ENCODE results near the gene GAGE10.
A peak's percentile ranks its signal among the peaks of the same experiment; 100 is the strongest.

Gene GAGE10, protein sequence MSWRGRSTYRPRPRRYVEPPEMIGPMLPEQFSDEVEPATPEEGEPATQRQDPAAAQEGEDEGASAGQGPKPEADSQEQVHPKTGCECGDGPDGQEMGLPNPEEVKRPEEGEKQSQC

GRCh38 chrX:49303346-49303745, at the start of gene GAGE10:
TSS of gene GAGE10 (plus strand) at chrX:49303646. CDS start at chrX:49304860, 1,214 bp downstream.
- Histone ChIP-seq H3K4me3 (no peak within 1 kb of the TSS), H3K27ac (no peak within 1 kb of the TSS)

DNA sequence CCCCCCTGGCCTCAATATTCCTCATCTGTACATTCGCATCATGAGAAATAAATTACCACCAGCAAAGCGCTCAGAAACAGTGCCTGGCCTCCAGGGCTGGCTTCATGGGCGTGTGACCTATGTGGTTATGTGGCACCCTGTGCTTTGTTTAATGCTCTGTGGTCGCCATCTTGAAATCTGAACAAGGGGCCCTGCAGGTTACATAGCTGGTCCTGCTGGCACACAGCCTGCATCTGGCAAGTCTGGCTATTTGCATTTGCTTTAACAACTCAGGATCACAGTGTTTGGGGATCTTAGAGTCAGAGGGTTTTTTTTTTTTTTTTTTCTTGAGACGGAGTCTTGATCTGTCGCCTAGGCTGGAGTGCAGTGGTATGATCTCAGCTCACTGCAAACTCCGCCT, 48.8 kb upstream of the GAGE10 start:
- H3K27ac ChIP-seq, result no peak overlapping the region
- no peak overlapping the region for H3K4me3 ChIP-seq

GRCh38 chrX:49256268-49256995, 47.0 kb upstream of the GAGE10 start:
- no peak overlapping the region for H3K27ac ChIP-seq
- H3K4me3 ChIP-seq, result no peak overlapping the region

DNA sequence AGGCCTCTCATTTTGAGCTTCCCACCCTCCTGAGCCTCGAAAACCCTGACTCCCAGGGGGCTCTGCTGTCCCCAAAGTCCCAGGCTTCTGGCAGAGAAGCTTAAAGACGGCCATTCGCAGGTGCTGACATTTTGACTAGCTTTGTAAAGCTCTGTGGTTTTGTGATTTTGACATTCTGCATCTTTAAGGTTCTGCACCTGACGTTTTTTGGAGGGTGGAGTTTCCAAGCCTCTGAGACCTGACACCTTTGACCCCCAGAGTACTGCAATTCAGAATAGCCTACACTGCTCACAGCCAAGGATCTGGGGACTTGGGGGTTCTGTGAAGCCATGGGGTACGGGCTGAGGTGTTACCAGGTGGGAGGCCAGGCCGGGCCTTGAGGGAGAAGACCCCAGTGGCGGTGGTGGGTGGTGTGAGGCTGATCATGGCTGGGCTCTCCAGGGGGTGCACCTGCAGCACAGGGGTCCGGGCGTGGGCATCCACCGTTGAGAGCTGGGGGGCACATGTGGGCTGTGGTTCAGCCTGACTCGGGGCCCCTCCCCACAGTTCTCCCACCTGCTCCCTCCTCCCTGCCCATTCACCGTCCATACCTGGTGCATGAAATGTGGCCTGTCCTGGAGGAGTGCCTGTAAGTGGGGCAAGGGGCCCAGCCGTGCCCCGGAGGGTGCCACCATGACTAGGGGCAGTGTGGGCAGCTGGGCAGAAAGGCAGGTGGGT, 46.2 kb upstream of the GAGE10 start:
- Histone ChIP-seq H3K27ac (peak overlapping the region in 3 of 21 experiments; percentile 10 to 54 (median 19)), H3K4me3 (no peak overlapping the region)

GRCh38 chrX:49257846-49258748, 45.3 kb upstream of the GAGE10 start:
- Histone ChIP-seq H3K4me3 (no peak overlapping the region), H3K27ac (peak overlapping the region in 5 of 21 experiments; percentile 10 to 54 (median 21))

DNA sequence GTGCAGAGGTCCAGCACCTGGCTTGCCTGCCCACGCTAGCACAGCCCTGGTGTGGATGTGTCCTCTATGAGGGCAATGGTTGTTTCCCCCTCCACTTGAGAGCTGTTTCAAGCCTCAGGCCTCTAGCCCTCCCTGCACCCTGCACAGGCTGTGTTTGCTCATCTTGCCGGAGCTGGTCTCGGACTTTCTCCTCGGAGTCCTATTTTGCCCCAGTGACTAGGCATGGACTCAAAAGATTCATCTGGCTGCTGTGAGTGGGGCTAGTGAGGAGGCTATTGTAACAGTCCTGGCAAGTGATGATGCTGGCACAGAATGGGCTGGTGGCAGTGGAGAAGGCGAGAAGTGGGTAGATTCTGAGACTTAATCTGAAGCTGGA, 44.7 kb upstream of the GAGE10 start:
- Histone ChIP-seq H3K27ac (peak overlapping the region in 4 of 21 experiments; percentile 6 to 42 (median 21)), H3K4me3 (no peak overlapping the region)

DNA sequence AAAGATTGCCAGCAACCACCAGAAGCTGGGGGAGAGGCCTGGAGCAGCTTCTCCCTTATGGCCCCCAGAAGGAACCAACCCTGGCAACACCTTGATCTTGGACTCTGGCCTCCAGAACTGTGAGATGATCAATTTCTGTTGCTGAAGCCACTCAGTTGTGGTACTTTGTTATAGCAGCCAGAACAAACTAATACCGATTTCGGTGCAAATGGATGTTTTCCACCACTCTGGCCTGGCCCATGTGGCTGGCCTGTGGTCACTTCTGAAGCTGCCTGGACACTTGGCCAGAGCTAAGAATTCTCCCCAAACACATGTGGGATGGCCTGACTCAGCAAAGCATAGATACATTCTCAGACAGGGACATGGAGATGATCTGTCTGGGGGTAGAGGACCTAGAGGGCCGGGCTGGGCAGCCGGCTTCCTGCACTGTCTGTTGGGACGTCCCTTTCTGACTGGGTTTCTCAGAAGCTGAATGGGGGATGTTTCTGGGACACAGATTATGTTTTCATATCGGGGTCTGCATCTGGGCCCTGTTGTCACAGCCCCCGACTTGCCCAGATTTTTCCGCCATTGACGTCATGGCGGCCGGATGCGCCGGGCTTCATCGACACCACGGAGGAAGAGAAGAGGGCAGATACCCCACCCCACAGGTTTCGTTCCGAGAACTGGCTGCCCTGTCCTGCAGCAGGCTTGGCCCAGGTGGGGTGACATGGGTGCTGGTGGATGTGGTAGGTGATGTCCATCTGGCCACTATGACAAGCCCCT, 43.0 kb upstream of the GAGE10 start:
- H3K4me3 ChIP-seq, result no peak overlapping the region
- peak overlapping the region in 2 of 21 experiments; percentile 12 to 29 for H3K27ac ChIP-seq

DNA sequence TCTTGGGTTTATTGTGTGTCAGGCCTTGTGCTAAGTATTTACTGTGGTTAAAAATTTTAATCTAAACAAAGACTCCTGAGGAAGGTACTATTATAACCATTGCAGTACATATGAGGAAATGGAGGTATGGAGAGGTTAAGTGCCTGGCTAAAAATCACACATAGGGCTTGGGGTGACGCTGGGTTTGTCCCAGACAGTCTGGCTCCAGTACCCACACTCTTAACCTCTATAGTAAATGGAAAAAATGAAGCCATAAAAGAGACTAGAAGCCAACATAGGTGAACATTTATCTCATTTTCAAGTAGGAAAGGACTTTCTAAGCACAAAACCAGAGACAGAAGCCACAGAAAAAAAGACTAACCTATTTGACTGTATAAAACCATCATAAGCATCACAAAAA, 40.8 kb upstream of the GAGE10 start:
- peak overlapping the region in 1 of 21 experiments; percentile 36 for H3K27ac ChIP-seq
- H3K4me3 ChIP-seq, result no peak overlapping the region

DNA sequence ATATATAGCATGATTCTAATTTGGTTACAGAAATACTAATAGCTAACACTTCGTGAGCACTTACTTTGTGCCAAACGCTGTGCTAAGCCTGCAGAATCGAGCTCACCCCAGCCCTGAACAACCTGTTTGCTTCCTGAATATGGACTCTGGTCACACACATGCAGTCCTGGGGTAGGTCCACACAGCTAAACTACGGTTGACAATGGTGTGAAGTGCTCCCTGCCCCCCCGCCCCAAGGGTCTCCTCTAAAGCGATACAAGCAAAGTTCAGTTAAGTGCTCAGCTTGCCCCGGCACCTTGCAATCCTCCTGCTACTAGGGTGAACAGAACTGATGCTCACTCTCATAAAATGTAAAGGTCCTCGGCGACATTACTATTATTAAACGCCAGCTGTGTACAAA, 39.8 kb upstream of the GAGE10 start:
- Histone ChIP-seq H3K4me3 (no peak overlapping the region), H3K27ac (peak overlapping the region in 3 of 21 experiments; percentile 30 to 64 (median 51))

DNA sequence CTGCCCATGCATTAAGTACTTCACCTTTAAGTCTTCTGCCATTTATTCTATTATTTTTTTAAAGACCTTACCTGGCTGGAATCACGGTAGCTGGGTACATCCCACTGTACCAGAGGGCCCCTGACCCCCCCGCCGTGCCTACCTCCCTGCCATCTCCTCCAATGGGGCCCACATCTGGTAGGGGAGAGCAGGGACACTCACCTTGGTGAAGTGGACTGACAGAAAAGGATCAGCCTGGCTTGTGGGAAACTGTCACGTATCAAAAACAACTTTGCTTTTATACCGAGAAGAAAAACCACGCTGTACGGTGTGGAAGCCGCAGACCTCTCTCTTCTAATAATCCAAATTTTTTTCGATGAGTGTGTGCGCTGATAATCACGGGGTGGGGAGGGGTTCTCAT, 39.0 kb upstream of the GAGE10 start, which contains the start of gene FOXP3:
Gene FOXP3 (minus strand): TSS at position 251 of the 400 bp plus-strand sequence. CDS start 6,205 bp downstream, outside the sequence.
- Histone ChIP-seq H3K4me3 (peak within 1 kb of the TSS in 1 of 7 experiments; percentile 2), H3K27ac (peak within 1 kb of the TSS in 3 of 21 experiments; percentile 37 to 64 (median 51))

DNA sequence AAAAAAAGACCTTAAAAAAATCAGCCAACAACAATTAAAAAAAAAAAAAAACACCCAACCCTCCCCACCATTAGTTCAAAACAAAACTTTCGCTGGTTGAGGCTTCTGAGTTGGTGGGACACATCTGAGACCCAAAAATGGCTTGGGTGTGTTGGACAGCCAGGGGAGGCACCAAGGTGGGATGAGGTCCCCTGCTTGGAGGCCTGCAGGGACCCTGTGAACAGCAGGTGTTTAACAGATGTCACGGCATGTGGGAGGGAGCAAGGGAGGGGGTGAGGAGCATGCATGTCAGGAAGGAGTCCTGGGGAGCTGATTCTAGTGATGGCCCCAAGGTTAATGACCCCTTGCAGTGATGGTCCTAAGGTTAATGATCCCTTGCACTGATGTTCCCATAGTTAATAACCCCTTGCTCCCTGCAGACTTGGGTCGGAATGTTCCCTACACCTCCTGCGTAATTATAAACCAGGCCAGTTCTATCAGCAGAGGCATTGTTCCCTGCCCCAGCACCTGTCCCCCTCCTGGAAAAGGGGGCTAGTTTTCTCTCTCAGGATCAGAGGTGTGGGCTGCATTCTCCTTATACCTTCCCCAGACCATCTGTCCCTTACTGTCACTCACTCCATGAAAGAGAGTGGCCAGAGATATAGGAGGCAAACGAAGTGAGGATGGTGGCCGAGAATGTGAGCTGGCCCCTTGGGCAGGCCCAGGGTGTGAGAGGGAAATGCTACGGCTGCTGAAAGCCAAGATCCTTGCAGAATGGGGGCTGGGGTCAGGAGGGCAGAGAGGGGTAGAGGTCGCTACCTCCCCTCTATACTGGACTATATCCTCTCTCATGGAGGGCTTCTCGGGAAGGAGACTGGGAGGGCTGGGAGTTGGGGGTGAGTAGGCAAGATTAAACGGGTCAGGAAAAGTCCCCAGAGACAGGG, 36.7 kb upstream of the GAGE10 start:
- H3K27ac ChIP-seq, result no peak overlapping the region
- H3K4me3 ChIP-seq, result no peak overlapping the region

GRCh38 chrX:49268702-49269009, 34.8 kb upstream of the GAGE10 start:
- Histone ChIP-seq H3K27ac (peak overlapping the region; percentile 31 to 95 (median 86)), H3K4me3 (peak overlapping the region; percentile 25 to 79 (median 58))

GRCh38 chrX:49269010-49269766, 34.3 kb upstream of the GAGE10 start:
- H3K27ac ChIP-seq, result peak overlapping the region; percentile 31 to 95 (median 89)
- peak overlapping the region; percentile 52 to 79 (median 58) for H3K4me3 ChIP-seq

- Histone ChIP-seq H3K4me3 (peak within 1 kb of the TSS; percentile 52 to 79 (median 58)), H3K27ac (peak within 1 kb of the TSS; percentile 81 to 95 (median 89))
Observed at GRCh38 chrX:49269767-49270248, 33.6 kb upstream of the GAGE10 start, which contains the start of gene PPP1R3F. TSS of gene PPP1R3F (plus strand) at chrX:49269793. CDS start at chrX:49269870, 77 bp downstream.

- Histone ChIP-seq H3K27ac (peak overlapping the region; percentile 81 to 95 (median 89)), H3K4me3 (peak overlapping the region; percentile 52 to 79 (median 58))
Observed at GRCh38 chrX:49270249-49270921, 33.1 kb upstream of the GAGE10 start.

DNA sequence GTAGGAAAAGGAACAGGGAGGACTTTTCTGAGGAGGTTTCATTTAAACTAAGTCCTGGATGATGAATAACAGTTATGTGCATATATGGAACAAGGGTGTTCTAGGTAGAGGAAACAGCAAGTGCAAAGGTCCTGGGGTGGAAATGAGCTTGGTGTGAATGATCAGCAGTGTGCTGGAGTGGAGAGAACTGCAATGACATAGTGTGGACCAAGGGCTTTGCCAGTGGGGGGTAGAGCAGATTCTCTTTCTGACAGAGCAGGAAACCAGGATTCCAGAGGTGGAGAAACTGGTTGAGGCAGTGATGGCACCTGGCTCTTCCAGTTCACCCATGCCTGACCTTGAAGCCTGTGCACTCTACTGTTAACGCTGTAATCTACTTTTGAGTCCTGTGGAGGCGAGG, 32.1 kb upstream of the GAGE10 start:
- peak overlapping the region in 10 of 21 experiments; percentile 26 to 95 (median 74) for H3K27ac ChIP-seq
- H3K4me3 ChIP-seq, result no peak overlapping the region
